SHP77 treated with DMSO at 0.1 percent for 48 hours (cell line): ENCODE measurements around the gene PNPLA4.

Source experiments
- DNase-seq: peaks from one replicate; lab custom pipeline; 2025; lab: John Stamatoyannopoulos, UW

The PNPLA4 gene

DNA sequence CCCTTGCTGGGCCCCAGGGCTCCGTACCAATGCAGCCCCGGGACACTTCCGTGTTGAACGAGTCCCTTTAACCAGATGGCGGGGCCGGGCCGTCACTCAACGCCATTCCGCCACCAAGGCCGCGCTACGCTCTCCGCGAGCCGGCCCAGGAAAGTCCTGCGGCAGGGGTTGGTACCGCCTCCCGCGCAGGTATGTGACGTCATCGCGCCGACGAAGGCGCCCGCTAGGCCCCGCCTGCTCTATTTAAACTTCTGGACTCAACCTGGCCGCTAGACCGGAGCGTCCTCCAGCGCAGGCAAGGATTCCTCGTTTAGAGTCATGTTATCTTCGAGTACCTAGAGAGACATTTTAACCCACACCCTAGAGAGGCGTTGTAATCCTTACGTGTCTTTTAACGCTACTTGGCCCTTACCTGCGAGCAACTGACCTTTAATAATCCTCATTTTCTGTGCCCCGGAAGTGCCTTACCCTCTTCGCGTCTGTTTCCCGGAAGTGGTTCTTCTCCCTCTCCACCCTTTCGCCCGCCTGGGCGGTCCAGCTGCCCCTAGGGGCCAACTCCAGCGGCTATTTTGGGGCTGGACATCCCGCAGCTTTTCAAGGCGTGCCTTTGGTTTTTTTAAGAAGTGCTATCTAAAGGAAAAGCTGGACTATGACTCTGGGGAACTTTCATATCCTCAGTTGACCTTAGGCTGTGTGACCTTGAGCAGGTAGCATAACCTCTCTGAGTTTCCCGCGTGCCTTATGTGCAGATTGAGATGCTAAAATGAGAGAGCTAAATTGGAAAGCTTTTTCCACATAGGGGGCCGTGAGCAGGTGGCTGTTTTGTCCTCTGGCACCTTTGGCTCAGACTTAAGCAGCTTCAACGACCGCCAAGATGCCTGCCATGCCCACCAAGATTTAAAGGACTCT is at the start of gene PNPLA4:
PNPLA4 (minus strand) TSS at position 155 of the 909 bp plus-strand sequence. CDS start 1,294 bp downstream, outside the sequence.
- DNase-seq: peak; percentile 62

DNA sequence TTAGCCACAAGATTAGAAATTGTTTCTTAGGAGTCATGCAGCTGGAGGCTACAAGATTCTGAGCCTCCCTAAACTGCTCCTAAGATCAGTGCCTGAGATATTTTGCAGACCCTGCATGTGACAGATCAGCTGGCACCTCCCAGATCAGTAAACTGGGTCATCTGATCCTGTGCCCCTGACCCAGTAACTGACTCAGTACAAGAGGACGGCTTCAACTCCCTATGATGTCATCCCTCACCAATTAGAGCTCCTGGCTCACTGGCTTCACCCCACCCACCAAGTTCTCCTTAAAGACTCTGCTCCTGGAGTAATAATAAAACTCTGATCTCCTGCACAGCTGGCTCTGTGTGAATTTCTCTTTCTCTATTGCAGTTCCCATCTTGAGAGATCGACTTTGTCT is 45.4 kb upstream of the PNPLA4 start:
- DNase-seq: no peak

DNA sequence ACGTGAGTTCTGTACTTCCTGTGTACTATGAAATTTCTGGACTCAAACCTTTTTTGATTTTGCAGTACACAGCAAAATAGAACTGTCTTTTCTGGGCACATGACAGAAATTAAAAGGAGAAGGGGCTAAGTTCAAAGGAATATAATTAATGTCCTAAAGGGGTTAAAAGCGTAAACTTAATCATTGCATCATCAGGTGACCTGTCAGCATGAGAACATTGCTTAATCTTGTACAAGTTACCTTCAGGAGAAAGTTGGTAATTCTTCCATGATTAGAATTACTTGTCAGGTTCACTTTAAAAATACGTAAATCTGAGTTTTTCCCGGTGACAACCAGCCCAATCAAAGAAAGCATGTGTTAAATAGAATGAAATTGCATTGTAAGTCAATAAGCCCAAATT is 43.2 kb upstream of the PNPLA4 start:
- DNase-seq: no peak

- DNase-seq: no peak
Observed at GRCh38 chrX:7965436-7965835, 38.2 kb upstream of the PNPLA4 start.

- DNase-seq: no peak
Observed at GRCh38 chrX:7960246-7960645, 33.0 kb upstream of the PNPLA4 start.

- no peak for DNase-seq
Observed at GRCh38 chrX:7953446-7953845, 26.2 kb upstream of the PNPLA4 start.

- DNase-seq: no peak
Observed at GRCh38 chrX:7950865-7951264, 23.7 kb upstream of the PNPLA4 start.

GRCh38 chrX:7948483-7948882 is 21.3 kb upstream of the PNPLA4 start:
- no peak for DNase-seq

DNA sequence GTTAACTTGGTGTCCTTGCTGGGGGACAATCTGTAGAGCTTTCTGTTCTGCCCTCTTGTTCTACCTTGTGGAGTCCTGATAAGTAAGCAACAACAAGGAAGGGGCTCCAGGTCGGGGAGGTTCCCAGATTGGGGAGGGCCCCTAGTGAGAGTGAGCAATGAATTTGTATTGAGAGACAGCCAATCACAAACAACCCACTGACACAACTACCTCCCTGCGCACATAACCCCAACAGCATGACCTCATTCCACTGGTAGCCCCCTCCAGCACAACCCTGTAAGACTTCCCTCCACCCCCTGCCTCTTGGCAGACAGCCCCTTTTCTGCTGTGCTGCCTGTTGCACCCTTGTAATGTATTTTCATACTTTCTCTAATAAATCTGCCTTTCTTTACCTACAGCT is 19.7 kb upstream of the PNPLA4 start:
- DNase-seq: no peak

DNA sequence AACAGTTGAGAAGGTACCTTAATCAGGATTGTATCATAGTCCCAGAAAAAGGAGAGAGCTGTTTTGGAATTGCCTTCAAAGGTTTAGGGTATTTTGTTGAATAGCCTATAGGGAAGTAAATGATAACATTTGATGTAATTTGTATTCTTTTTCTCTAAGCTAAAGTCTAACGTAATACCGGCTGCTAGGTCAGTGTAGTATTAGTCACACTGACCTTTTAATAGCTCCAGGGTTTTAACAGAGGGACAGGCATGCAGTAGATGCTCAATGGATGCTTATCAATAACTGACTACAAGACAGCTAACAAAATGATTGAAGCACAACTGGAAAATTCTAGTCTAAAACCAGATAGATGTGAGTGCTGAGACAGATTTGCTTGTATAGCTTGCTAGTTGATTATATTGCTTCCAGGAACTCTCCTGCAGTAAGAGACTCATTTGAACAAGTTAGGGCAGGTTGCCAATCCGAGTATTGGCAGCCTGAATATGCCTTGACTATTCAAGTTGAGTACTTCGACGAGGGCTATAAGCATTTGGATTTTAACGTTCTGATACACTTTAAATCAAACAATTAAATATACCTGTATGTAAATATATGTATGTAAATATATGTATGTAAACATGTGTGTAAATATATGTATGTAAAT is 16.5 kb upstream of the PNPLA4 start:
- DNase-seq: no peak

- DNase-seq: peak; percentile 0
Observed at GRCh38 chrX:7941390-7942042, 14.3 kb upstream of the PNPLA4 start.

GRCh38 chrX:7934026-7934425 is 6.8 kb upstream of the PNPLA4 start:
- no peak for DNase-seq

DNA sequence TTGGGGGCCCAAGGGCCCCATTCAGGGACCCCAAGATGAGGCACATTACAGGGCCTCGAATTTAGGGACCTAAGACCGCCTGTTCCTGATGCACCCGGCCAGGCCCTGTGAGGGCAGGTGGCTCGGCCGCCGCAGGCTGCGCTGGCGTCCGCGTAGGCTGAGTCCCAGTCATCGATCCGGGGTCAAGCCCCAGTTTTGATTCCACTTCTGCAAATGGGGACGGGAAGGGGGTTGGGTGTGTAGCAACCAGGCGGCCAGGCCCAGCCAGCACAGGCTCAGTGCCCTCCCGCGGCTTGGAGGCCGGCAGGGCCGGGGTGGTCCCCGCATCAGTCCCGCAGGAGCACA is 327 bp downstream of the PNPLA4 start:
- DNase-seq: no peak

DNA sequence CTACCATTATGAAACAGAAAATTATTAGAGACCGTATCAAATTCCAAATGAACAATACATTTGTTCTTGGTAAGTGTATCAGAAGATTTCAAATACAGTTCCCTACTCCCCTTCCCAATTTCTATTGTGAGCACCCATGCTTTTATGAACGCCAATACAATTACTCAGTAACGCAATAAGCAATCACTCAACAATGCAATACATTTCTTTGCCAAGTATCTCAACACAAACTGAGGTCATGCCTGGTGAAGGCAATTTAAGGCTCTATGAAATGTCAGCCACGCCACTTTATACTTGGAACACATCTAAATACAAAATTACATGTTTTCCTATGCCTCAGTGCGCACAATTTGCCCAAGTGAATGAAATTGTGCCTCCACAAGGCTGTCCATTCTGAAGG is 712 bp downstream of the PNPLA4 start:
- DNase-seq: no peak

- DNase-seq: peak; percentile 7
Observed at GRCh38 chrX:7925867-7926472, 1.2 kb downstream of the PNPLA4 start.

DNA sequence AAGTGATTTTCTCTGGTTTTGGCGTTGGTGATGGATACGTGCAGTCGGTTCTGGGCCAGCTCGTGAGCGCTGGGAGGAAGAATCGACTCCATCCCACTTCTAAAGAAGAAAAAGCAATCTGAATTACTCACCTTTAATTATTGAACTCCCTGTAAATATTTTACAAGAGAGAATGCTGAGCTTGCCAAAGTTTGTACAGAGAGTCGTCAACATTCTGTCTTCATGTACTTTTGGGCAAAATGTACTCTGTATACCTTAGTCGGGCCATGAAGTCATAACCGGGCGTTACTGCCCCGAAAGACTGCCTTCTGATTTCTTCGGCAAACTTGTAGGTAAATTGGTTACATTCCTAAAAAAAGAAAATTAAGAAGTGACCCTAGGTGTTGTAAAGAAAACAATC is 5.5 kb downstream of the PNPLA4 start:
- no peak for DNase-seq

- no peak for DNase-seq
Observed at GRCh38 chrX:7908821-7909220, 18.4 kb downstream of the PNPLA4 start.

GRCh38 chrX:7904562-7904961 is 22.7 kb downstream of the PNPLA4 start:
- DNase-seq: no peak

- DNase-seq: no peak
Observed at GRCh38 chrX:7891928-7892327, 35.3 kb downstream of the PNPLA4 start.

- no peak for DNase-seq
Observed at GRCh38 chrX:7889680-7890079, 37.5 kb downstream of the PNPLA4 start.

GRCh38 chrX:7889135-7889534 is 38.1 kb downstream of the PNPLA4 start:
- no peak for DNase-seq

- DNase-seq: no peak
Observed at GRCh38 chrX:7876957-7877356, 50.3 kb downstream of the PNPLA4 start.

DNA sequence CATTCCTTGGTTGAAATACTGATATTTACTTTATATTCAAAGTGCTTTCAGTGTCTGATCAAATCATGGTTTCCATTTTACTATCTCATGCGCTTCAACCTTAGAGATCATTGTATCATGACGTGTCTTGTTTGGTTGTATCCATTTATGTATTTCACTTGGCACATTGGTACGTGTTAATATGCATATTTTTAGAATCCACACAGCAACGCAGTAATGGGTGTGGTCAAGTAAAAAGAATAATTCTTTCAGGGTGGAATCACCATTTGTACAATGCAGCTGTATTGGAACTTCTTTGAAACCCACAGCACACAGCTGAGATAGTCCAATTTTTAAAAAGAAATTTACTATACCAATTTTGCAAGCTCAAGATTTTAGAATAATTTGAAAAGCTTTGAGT is 55.2 kb downstream of the PNPLA4 start:
- no peak for DNase-seq
